Loucy (cell line): ENCODE results near the gene C8A.

Experiments used
- H2AFZ ChIP-seq: fragments of 200-600 bp; sonication (generic); 2 replicates; pipeline ENCODE4 v1.6.0; 2016; ENCODE audit warnings: antibody characterized with exemption, mild to moderate bottlenecking, low read length, moderate library complexity
- H3F3A ChIP-seq: fragments of 200-600 bp; 2 replicates; pipeline ENCODE4 v1.6.0; 2016; ENCODE audit warnings: antibody characterized with exemption, low read depth, mild to moderate bottlenecking
- H3K27me3 ChIP-seq: fragments of 200-600 bp; sonication (generic); 2 replicates; pipeline ENCODE4 v1.6.1; 2014; ENCODE audit warnings: low read length, mild to moderate bottlenecking; ENCODE audit not compliant: insufficient read depth, poor library complexity, severe bottlenecking
- H3K36me3 ChIP-seq: fragments of 200-600 bp; sonication (generic); 2 replicates; pipeline ENCODE4 v1.6.1; 2016; ENCODE audit warnings: low read length; ENCODE audit not compliant: insufficient read depth
- H3K4me1 ChIP-seq: fragments of 200-600 bp; sonication (generic); 2 replicates; pipeline ENCODE4 v1.5.1; 2014; ENCODE audit warnings: low read length, mild to moderate bottlenecking; ENCODE audit not compliant: insufficient read depth, poor library complexity, severe bottlenecking
- H3K4me2 ChIP-seq: fragments of 200-600 bp; sonication (generic); 2 replicates; pipeline ENCODE4 v1.6.0; 2014; ENCODE audit warnings: antibody characterized with exemption, low read length, low read depth, mild to moderate bottlenecking; ENCODE audit not compliant: poor library complexity, severe bottlenecking
- H3K4me3 ChIP-seq: fragments of 200-600 bp; sonication (generic); 2 replicates; pipeline ENCODE4 v1.5.1; 2014; ENCODE audit warnings: low read length, mild to moderate bottlenecking, mixed read lengths; ENCODE audit not compliant: poor library complexity, severe bottlenecking
- H3K79me2 ChIP-seq: fragments of 200-600 bp; sonication (generic); 2 replicates; pipeline ENCODE4 v1.6.1; 2014; ENCODE audit warnings: low read length; ENCODE audit not compliant: insufficient read depth
- H3K9ac ChIP-seq: fragments of 200-600 bp; sonication (generic); 2 replicates; pipeline ENCODE4 v1.6.0; 2014; ENCODE audit warnings: mild to moderate bottlenecking, low read depth, low read length, moderate library complexity; ENCODE audit not compliant: poor library complexity, severe bottlenecking
- H3K9me2 ChIP-seq: fragments of 200-600 bp; sonication (generic); replicated peaks from 2 replicates; pipeline ENCODE4 v1.6.1; 2016; ENCODE audit warnings: low read depth, low read length, mixed read lengths
- H3K9me3 ChIP-seq: fragments of 200-600 bp; sonication (generic); 2 replicates; pipeline ENCODE4 v1.6.1; 2014; ENCODE audit warnings: mild to moderate bottlenecking, antibody characterized with exemption, low read length, low read depth; ENCODE audit not compliant: insufficient read depth
- H4K20me1 ChIP-seq: fragments of 200-600 bp; sonication (generic); 2 replicates; pipeline ENCODE4 v1.6.0; 2014; ENCODE audit warnings: antibody characterized with exemption, low read length, mild to moderate bottlenecking; ENCODE audit not compliant: insufficient read depth, poor library complexity, severe bottlenecking
- EZH2phosphoT487 ChIP-seq: fragments of 200-600 bp; IDR thresholded peaks from 2 replicates; pipeline ENCODE4 v1.6.1; 2018; ENCODE audit warnings: antibody characterized with exemption, mild to moderate bottlenecking, moderate library complexity, borderline replicate concordance
- TF ChIP-seq, protein P1 (sequence below): fragments of 200-600 bp; sonication (generic); conservative IDR thresholded peaks from 2 replicates; pipeline ENCODE4 v1.5.1; 2014; ENCODE audit warnings: mild to moderate bottlenecking, antibody characterized with exemption, low read length

C8A gene

DNA sequence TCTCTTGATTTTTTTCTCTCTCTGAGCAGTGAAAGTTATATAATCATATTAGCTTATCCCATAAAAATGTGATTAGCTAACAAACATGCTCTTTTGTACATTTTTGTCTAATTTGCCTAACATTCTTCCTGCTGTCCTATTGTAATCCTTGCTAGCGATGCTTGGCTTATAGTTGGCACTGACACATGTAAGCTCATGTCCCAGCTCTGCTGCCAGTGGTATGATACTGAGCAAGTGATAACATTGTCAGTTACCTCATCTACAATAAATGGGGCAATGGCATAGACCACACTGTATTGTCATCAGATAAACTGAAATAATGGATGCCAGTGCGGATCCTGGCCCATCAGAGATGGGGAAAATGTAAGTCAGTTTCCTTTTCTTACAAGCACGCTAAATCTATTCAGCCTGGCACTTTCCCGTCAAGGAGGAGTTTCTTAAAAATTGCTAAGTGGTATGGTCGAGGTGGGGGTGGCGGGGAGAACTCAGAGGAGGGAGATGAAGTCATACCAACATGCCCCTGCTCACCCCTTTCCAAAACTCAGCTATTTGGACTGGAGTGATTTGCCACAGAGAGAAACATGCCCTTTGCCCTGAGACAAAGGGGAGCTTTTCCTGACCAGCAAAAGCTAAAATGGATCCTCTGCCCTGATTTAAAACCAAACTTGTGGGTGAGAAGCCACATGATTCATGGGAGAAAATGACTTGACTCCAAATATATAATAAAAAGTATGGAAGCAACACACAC, 36.7 kb upstream of the C8A start:
- TF ChIP-seq, protein P1, sequence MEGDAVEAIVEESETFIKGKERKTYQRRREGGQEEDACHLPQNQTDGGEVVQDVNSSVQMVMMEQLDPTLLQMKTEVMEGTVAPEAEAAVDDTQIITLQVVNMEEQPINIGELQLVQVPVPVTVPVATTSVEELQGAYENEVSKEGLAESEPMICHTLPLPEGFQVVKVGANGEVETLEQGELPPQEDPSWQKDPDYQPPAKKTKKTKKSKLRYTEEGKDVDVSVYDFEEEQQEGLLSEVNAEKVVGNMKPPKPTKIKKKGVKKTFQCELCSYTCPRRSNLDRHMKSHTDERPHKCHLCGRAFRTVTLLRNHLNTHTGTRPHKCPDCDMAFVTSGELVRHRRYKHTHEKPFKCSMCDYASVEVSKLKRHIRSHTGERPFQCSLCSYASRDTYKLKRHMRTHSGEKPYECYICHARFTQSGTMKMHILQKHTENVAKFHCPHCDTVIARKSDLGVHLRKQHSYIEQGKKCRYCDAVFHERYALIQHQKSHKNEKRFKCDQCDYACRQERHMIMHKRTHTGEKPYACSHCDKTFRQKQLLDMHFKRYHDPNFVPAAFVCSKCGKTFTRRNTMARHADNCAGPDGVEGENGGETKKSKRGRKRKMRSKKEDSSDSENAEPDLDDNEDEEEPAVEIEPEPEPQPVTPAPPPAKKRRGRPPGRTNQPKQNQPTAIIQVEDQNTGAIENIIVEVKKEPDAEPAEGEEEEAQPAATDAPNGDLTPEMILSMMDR: no peak
- no peak for TF ChIP-seq EZH2phosphoT487
- Histone ChIP-seq H3K4me3 (no peak overlapping the region), H3K36me3 (no peaks in the 10 kb centered on the region), H3K9me3 (no peaks in the 10 kb centered on the region), H3K4me2 (no peak overlapping the region), H2AFZ (no peak overlapping the region), H3K79me2 (no peaks in the 10 kb centered on the region), H3K9ac (no peak overlapping the region), H4K20me1 (no peaks in the 10 kb centered on the region), H3K9me2 (no peaks in the 10 kb centered on the region), H3F3A (no peaks in the 10 kb centered on the region), H3K27me3 (no peaks in the 10 kb centered on the region), H3K4me1 (no peaks in the 10 kb centered on the region)

DNA sequence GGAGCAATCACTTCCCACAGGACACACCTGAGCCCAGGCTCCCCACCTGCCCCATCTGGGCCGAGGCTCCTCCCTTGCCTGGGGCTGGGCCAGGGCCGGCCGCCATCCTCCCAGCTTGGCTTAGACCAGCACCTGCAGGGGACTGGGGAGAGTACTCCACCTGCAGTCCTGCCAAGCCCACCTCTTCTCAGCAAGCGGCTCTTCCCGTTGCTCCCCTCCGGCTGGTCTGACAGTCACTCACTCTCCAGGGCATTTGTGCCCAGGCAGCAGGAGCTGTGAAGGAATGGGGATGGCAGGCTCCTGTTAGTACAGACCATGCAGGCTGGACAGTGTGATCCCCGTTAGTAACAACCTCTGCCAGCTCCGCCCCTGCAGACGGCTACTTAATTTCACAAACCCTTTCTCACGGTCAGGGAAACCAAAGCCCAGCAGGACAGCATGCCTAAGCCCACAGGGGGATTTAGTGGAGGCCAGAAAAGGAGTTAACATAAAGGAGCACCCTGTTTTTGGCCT, 35.2 kb upstream of the C8A start, which contains the start of gene FYB2:
FYB2 (minus strand) TSS at position 18 of the 513 bp plus-strand sequence. CDS start 114 bp downstream, outside the sequence.
- no peak within 1 kb of the TSS for H3K4me2 ChIP-seq
- H2AFZ ChIP-seq: no peak within 1 kb of the TSS
- no peak within 1 kb of the TSS for H3K9ac ChIP-seq

DNA sequence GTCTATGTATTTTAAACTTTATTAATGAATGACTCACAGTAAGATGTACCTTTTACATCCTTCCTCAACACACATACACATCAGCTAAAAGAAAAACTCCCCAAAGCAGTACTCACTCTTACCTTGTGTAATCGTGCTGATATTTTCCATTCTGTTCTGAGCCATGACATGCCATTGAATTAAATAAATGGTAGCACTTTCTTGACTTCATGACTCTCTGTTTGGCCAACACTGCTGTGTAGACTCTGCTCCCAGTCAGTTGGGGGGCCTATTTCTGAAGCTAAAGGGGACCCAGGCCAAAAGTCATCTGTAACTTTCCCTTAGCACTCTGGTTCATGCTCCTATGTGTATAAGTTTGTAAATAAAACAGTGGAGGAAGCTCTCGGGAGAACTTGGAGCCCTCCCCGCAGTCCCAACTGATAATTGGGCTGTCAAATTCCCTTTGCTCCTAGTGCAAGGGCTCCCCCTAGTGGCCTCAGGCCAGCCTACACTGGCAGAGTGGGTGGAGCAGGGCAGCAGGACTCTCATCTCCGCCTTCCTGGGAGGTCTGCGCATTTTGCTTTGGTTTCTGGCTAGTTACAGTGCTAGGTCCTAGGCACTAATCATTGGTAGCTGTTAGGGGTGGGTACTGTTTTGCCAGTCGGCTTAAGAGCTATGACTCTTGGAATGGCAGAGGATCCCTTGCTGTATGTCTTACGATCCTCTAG, 33.7 kb upstream of the C8A start:
- no peak for TF ChIP-seq EZH2phosphoT487
- TF ChIP-seq, protein P1: peak; percentile 99
- H3K79me2 ChIP-seq: no peaks in the 10 kb centered on the region
- no peak overlapping the region for H3K4me2 ChIP-seq
- no peaks in the 10 kb centered on the region for H3K27me3 ChIP-seq
- H4K20me1 ChIP-seq: no peaks in the 10 kb centered on the region
- no peak overlapping the region for H3K4me3 ChIP-seq
- no peaks in the 10 kb centered on the region for H3K9me2 ChIP-seq
- H3K4me1 ChIP-seq: no peaks in the 10 kb centered on the region
- peak overlapping the region; percentile 53; the same call in 1 of the 2 replicates for H2AFZ ChIP-seq
- H3F3A ChIP-seq: no peaks in the 10 kb centered on the region
- H3K36me3 ChIP-seq: no peaks in the 10 kb centered on the region
- H3K9me3 ChIP-seq: no peaks in the 10 kb centered on the region
- H3K9ac ChIP-seq: no peak overlapping the region

More for the DNA sequence above, 35.2 kb upstream of the C8A start, which contains the start of gene FYB2:
- TF ChIP-seq, protein P1: no peak
- no peak for TF ChIP-seq EZH2phosphoT487
- H3K9me2 ChIP-seq: no peaks in the 10 kb centered on the region
- H3K9me3 ChIP-seq: no peaks in the 10 kb centered on the region
- H3K27me3 ChIP-seq: no peaks in the 10 kb centered on the region
- H3K4me3 ChIP-seq: no peak within 1 kb of the TSS
- H3F3A ChIP-seq: no peaks in the 10 kb centered on the region
- H3K36me3 ChIP-seq: no peaks in the 10 kb centered on the region
- H3K4me1 ChIP-seq: no peaks in the 10 kb centered on the region
- H3K79me2 ChIP-seq: no peaks in the 10 kb centered on the region
- H4K20me1 ChIP-seq: no peaks in the 10 kb centered on the region
